ENCODE results near the gene RPTOR.

Gene RPTOR

DNA sequence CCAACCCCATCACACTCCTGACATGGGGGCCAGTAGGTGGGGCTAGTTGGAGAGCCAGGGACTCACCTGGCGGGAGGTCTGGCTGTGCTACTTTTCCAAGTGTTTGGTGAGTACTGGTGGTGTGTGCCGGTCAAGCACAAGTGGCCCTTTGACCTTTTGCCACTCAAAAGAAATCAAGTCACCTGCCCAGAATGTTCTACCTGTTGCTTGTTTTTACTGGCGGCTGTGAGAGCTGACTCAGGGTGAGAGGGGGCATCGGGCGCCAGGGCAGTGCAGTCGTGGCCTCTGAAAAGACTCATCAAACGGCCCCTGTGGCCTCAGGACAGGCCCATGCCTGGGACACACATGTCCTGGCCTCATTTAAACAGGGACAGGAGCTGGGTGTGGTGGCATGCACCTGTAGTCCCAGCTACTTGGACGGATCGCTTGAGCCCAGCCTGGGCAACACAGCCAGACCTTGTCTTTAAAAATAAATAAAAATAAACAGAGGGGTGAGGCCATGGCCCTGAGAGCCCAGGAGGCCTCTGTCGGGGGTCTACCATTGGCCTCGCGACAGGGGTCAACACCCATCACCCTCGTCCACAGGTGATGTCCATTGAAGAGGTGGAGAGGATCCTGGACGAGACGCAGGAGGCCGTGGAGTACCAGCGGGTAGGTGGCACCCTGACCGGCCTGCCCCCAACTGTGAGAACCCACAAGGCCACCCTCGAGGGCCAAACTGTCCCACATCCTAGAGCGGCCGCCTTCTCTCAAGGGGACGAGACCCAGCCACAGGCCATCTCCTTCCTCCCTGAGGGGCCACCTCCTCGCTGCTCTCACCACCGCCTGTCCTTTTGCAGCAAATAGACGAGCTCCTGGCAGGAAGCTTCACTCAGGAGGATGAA, 452.0 kb downstream of the RPTOR start:
- peak; percentile 47 for DNase-seq

GRCh38 chr17:80997424-80998117, 452.9 kb downstream of the RPTOR start:
- no peak for DNase-seq

GRCh38 chr17:80998118-80998747, 453.6 kb downstream of the RPTOR start:
- no peak for DNase-seq

DNA sequence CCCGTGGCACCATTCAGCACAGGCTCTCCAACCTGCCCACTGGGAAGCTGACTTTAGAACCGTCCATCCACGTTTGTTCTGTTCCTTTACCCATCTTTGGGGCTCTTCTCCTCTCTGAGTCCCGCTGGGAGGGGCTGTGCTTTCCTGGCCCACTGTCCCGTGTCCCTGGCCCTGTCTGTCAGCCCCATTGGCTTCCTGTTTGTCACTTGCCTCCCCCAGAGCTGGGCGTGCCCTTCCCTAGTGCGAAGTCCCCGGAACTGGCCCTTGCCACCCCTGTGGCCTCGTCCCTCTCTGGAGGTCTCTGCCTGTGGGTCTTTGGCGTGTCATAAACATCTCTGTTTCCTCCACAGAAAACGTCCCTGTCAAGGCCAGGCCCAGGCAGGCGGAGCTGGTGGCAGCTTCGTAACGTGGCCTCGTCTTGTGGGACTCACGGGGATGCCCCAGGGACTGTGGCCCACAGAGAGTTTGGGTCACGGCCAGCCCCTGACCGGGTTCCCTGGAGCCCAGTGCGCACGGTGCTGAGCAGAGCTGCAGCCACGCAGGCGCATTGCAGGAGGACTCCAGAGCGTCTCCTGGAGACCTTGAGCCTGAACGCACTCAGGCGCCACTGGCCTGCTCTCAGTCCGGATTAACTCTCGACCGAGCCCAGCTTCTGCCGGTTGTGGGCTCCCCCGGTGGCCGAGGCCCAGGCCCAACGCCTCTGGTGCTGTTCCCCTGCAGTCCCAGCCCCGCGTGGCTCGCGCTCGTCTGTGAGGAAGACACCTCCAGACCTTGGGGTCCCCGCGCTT, 454.3 kb downstream of the RPTOR start:
- DNase-seq: no peak

- peak; percentile 42 for DNase-seq
Measured at GRCh38 chr17:80999536-81000333, 455.1 kb downstream of the RPTOR start.

- no peak for DNase-seq
Measured at GRCh38 chr17:81000334-81000630, 455.6 kb downstream of the RPTOR start.

- peak; percentile 24 for DNase-seq
Measured at GRCh38 chr17:81000631-81001357, 456.2 kb downstream of the RPTOR start.

- no peak for DNase-seq
Measured at GRCh38 chr17:81002013-81002384, 457.4 kb downstream of the RPTOR start.

- DNase-seq: no peak
Measured at GRCh38 chr17:81002409-81003361, 458.0 kb downstream of the RPTOR start.

GRCh38 chr17:81003711-81004475, 459.3 kb downstream of the RPTOR start:
- DNase-seq: no peak

DNA sequence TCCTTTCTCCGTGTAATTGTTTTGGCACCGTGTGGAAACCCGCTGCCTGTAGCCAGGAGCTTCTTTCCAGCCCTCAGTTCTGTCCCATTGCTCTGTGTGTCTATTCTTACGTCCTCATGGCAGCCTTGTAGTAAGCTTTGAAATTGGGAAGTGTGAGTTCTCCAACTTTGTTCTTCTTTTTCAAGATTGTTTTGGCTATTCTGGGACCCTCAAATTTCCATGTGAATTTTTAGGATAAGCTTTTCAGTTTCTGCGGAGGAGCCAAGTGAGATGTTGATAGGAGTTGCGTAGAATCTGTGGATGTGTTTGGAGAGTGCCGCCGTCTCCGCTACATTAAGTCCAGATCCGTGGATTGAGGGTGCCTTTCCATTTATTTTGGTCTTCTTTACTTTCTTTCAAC, 462.3 kb downstream of the RPTOR start:
- no peak for DNase-seq

DNA sequence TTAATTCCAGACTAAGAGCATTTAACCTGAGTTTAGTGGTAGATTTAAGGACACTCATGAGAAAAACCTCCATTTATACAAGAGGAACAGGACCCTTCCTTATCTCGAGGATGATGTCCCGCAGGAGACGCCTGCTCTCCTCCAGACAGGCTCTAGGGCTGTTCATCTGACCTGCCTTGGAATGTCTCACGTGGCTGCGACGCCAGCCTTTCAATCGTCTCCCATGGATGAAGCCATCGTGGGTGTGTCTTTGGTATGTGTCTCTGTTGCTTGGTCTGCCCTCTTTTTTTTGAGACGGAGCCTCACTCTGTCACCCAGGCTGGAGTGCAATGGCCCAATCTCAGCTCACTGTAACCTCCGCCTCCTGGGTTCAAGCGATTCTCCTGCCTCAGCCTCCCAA, 463.5 kb downstream of the RPTOR start:
- no peak for DNase-seq

GRCh38 chr17:81009136-81009535, 464.5 kb downstream of the RPTOR start:
- no peak for DNase-seq

GRCh38 chr17:81010935-81011334, 466.3 kb downstream of the RPTOR start:
- no peak for DNase-seq

DNA sequence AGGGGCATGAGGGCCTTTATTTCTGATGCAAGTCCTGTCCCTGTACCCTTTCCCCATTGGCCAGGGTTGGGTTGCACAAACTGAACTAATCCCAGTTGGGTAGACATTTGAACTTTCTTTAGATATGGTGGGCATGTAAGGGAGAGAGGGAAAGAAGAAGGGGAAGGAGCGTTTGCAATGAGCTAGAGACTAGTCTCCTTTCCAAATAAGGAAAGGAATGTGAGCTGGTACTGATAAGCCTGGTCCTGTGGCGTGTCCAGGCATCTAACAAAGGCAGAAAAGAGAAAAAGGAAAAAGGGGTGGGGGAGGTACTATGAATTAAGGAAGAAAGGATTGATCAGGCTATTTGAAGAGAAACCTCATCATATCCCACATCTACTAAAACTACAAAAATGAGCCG, 467.3 kb downstream of the RPTOR start:
- DNase-seq: no peak

DNA sequence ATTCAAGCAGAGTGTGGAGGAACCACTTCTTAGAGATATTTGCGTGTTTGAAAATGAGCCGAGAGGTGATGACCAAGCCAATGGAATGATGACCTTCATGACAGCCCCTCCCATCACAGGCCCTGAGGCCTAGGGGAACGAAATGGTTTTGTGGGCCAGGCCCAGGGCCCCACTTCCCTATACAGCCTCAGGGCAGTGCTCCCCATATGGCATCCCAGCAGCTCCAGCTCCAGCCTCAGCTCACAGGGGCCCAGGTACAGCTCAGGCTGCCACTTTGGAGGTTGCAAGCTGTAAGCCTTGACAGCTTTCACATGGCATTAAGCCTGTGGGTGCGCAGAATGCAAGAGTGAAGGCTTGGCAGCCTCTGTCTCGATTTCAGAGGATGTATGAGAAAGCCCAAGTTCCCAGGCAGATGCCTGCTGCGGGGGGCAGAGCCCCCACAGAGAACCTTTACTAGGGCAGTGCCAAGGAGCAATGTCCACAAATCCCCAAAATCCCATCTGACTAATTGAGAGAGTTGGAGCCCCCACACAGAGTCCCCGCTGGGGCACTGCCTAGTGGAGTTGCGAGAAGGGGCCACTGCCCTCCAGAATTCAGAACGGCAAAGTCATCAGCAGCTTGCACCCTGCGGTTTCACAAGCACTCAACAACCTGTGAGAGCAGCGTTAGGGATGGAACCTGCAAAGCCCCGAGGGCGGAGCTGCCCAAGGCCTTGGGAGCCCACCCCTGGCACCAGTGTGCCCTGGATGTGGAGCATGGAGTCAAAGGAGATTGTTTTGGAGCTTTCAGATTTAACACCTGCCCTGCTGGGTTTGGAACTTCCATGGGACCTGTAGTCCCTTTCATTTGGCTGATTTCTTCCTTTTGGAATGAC, 468.2 kb downstream of the RPTOR start:
- DNase-seq: no peak

GRCh38 chr17:81013642-81014041, 469.0 kb downstream of the RPTOR start:
- DNase-seq: no peak

- DNase-seq: no peak
Measured at GRCh38 chr17:81015136-81015535, 470.5 kb downstream of the RPTOR start.
